GM21717 (cell line): ENCODE results near the gene NEMP1.
A peak's percentile ranks its signal among the peaks of the same experiment; 100 is the strongest.
"Not testable (repeated sequence)": the region's sequence is repeated elsewhere in the genome, so short reads cannot be mapped to it uniquely, and the experiment has no call there.

Experiments
- ATAC-seq: cut with Tn5 transposase; IDR thresholded peaks from one replicate; pipeline ENCODE4 v1.9.1; 2021; ENCODE audit warnings: mild to moderate bottlenecking, moderate library complexity; ENCODE audit not compliant: unreplicated experiment

NEMP1 gene

DNA sequence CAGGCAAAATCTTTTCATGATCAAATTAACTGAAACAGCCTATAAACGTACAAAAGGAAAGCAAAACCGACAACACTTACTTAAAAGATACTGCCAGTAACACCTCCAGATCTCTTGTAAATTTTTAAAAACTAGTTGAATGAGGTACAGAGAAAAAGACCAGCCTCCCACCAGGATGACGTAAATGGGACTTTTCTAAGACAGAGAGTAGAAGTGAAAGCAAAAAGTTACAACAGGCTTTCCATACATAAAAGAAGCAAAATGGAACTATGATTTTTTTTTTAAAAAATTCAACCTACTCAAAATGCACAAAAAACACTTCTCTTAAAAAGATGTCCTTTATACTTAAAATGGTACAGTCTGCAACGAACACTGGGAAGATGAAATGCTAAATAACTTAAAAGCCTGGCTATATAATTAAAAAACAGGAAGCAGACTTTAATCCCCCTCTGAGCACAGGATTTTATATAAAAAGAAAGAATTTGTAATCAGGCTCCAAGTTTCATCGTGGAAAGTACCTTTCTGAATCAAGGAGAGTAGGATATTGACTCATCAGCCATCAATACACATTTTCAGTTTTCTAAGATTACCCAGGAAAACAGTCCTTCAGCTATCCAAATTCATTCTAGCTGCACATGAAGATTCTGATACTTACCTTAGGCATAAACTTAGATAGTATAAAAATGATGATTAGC is 14.5 kb downstream of the NEMP1 start:
- peak; percentile 71 for ATAC-seq

DNA sequence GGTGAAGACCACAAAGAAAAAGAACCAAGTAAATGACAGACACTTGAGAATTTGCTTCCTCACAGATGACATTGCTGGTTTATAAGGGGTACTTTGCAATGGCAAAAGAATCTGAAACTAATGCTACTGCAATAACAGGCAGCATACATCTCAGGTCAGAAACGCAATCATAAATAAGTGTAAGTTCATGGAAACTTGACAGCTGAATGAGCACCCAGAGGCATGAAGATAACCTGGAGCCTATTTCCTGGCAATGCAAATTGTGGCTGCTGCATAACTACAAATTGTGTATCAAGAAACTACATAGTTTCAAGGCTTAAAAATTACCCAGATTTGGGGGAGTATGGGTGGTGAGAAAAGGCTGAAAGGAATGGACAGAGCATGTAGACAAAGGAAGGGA is 20.1 kb downstream of the NEMP1 start:
- ATAC-seq, result no peak

DNA sequence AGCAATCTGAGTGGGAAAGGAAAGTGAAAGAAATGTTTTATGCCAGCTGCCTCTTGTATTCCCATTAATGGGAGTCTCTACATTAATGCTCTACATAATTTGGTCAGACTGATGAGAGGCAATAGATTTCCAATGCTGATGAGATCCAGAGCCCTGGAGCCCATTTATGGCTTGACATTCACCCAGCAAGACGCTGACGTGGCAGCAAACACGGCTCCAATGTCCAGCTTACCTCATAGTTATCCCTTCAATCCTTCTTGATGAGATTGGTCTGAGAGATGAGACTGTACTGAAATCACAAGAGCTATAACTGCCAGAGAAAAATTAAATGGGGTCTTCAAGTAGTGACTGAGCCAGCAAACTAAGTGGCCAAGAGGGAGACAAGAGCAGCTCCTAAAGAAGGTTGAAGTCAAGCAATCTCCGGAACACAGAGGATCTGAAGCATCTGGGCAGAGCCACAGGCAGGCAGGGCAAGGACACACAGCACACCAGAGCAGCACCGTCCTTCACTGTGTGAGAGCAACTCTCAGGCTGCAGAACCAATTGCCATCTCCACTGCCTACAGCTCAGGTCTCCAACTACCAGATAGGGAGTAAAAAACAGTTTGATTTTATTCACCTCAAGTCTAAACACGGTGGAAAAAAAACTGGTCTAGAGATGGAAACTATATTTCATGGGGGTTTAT is 21.4 kb downstream of the NEMP1 start:
- no peak for ATAC-seq

DNA sequence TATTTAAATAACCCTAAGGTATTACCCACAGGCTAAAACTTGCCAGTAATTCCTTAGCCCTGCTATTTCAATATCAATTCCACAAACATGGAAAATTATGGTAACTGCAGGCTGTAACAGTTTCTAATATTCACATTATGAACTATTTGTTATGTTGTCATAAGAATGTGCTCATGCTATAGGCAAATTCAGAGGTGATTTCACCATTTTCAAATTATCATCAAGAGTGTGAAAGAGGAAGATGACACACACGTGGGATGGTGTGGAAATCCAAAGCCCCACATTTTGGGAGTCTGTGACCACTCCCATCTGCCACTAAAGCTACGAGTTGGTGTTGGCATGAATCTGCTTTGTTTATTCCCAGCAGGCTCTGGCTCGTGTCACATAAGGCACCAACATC is 22.8 kb downstream of the NEMP1 start:
- ATAC-seq, result no peak

DNA sequence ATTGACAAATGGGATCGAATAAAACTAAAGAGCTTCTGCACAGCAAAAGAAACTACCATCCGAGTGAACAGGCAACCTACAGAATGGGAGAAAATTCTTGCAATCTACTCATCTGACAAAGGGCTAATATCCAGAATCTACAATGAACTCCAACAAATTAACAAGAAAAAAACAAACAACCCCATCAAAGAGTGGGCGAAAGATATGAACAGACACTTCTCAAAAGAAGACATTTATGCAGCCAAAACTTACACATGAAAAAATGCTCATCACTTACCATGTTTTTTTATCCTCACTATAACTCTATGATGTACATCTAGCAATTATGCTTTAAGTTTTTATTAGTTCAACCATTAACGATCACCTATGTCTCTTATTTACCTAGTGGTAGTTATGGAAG is 24.7 kb downstream of the NEMP1 start:
- ATAC-seq, result not testable (repeated sequence)

DNA sequence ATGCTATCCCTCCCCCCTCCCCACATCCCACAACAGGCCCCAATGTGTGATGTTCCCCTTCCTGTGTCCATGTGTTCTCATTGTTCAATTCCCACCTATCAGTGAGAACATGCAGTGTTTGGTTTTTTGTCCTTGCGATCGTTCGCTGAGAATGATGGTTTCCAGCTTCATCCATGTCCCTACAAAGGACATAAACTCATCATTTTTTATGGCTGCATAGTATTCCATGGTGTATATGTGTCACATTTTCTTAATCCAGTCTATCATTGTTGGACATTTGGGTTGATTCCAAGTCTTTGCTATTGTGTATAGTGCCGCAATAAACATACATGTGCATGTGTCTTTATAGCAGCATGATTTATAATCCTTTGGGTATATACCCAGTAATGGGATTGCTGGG is 25.4 kb downstream of the NEMP1 start:
- not testable (repeated sequence) for ATAC-seq

DNA sequence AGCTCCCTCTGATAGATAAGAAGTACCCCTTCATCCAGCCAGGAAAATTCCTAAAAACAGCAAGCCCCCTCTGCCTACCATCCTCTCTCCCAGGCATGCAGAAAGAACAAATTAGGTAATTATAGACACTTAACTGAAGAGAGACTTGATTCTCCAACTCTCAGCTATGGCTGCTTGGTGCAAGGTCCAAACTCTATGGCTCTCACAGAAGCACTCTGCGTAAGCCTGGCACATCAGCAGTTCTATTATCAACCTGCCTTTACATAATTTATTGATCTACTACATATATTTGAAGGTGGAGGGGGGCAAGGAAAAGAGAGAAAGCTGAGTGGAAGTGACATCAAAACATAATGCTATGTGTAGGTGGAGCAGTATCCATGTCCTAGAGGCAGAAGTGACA is 27.6 kb downstream of the NEMP1 start:
- no peak for ATAC-seq

DNA sequence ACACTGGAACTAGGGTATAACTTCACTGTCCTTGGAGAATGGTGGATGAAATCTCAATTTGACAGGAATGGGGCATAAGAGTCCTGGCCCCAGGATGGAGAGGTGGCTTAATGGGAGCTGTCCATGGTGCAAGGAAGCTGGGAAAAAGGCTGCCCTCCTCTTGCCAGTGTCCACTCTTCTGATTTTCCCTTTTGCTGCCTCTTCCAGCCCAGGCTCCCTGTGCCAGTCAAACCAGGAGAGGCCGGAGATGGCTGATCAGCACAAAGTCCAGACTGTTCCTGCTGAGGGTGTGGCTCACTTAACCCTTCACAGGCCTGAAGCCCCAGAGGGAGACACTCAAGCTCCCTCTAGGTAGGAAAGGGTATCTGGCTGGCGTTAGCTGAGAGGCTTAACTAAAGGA is 28.7 kb downstream of the NEMP1 start, which contains the start of gene MYO1A:
TSS of gene MYO1A (minus strand) at position 240 of the 400 bp plus-strand sequence. CDS start 1,806 bp downstream, outside the sequence.
- ATAC-seq, result no peak

DNA sequence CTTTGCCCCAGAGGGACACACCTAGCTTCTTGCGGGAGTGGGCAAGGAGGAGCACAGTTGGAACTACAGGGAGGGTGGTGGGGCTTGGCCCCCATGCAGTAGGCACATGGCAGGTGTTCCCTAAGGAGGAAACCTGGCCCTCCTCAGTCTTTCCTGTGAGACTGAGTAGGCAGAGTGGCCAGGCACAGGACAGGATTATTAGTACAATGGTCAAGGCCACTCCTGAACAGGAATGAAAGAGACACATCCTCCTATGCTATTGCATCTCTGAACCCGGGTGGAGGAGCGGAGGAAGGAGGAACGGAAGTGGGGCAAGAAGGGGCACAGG is 29.5 kb downstream of the NEMP1 start:
- ATAC-seq, result no peak

DNA sequence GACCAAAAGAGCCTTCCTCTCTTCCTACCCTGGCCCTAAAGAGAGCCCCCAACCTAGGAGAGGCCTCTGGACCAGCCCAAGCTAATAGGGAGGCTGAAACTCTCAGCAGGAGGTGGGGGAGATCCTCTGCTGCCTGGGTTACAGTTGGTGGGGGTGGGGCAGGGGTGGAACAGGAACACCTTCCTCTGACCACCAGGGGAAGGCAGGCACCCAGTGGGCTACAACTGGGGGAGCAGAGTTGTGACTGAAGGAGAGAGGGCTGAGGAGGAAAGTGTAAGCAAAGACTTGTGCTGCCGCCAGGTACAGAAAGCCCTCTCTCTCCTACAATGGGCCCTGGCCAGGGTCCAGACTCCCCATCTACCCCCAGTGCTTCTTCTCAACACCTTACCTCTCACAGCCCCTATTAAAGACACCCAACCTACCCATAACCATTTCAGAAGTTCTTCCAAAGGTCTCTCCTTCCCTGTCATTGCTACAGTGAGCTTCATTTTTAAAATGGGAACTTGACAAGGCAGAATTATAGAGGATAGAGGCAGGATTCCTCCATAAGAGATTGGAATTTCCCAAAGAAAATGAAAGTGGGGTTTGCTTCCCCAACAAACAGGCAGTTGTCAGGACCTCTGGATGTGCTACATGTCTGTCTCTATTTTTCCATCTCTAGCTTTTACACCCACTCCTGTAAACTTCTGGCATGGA is 30.0 kb downstream of the NEMP1 start:
- ATAC-seq, result no peak

DNA sequence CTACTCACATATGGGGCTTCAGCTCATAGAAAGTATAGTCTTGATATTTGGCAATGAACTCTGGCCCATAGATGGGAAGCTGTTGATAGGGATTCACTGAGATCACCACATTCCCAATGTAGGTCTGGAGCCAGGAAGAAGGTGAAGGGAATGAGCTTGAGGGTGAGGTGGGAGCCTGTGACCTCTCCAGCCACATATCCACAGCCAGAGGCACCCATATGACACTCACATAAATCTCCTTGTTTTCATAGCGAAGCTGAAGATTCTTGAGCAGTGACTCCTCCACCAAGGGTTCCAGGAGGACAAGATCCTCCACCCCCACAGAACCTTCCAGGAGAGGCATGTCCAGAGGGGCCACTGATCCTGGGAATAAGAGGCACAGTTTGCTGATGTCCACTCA is 30.6 kb downstream of the NEMP1 start:
- ATAC-seq, result no peak

DNA sequence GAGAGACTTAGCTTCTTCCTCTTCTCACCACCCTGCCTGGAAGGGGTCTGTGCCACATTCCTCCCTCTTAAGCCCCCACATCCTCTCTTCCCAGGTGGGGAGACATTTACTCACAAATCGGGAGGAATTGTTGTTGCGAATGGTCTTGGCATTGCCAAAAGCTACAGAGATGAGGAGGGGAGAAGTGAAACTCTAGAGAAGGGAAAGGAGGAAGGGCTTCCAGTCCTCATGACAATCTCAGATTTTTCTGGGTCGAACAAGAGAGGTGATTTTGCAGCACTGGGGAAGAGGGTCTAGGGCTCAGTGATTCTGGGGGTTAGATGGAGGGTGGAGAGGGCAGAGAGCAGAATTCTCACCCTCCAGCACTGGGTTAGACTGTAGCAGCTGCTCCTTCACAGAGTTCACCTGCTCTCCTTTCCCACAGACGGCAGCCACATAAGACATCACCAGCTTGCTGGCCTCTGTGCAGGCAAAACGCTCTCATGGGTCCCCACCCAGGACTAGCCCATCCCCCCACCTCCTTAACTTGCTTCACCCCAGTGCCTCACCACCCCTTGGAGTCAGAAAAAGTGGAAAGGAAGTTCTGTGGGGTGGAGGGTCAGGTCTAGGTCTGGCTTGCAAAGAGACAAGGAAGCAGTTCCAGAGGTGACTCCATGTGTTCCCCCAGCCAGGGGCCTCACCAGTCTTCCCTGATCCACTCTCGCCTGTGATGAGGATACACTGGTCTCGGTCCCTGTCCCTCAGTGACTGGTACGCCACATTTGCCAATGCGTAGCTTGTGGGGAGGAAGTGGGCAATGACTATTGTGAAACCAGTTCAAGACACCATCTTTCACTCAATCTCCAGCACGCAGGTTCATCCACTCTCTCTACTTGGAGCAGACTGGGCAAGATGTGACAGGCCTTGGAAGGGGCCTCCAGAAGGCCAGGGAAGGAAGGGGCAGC is 31.4 kb downstream of the NEMP1 start:
- no peak for ATAC-seq

DNA sequence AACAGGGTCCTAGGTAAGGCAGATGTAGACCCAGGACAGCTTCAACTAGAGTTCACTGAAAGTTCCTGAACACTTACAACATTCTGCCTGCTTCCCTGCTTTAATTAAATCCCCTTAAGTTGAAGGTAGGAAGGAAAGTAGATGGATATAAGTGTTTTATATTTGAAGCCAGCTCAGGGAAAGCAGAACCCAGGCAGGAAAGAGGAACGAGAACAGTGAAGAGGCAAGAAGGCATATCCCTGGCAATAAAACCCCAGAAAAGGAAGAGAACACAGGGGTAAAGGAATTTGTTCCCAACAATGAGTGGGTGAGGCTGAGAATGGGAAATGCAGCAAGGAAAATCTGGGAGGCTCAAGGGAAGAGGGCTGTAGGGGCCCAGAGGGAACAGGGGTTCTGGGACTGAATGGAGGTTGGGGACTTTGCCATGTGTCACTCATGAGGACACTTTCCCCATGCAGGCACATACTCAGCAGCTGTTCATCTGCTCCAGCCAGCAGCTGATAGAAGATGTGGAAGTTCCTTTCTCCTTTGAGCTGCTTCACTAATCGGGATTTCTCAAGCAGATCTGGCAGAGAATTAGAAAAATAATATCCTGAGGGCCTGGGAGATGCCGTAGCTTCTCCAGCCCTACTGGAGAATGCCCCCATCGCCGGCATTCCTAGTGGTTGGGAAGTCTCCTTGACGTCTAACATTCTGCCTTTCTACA is 32.4 kb downstream of the NEMP1 start:
- no peak for ATAC-seq

DNA sequence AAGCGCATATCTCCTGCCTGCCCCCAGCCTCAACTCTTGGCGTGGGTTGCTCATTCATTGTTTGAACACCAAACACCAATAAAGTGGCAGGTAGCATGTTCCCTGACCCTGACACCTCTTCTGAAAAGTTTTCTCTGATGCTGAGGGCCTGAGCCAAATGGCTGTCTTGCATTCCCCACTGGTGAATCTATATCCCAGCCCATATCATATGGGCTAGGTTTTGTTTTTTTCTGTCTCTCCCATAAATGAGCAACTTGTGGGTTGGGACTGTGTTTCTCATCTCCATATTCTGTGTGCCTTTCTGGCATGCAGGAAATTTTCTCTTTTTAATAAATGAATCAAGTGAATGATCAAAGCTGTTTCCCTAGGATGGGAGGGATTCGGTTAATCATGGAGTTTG is 33.7 kb downstream of the NEMP1 start:
- no peak for ATAC-seq

DNA sequence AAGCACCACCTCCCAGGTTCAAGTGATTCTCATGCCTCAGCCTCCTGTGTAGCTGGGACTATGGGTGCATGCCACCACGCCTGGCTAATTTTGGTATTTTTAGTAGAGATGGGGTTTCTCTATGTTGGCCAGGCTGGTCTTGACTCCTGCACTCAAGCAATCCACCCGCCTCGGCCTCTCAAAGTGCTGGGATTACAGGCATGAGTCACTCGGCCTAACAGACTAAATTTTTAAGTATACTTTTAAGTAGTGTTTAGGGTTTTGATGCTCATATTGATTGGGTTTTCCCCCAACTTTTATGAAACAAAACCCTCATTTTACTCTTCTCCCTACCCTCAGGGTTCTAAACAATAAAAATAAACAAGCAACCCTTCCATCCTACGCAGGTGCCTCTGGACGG is 34.1 kb downstream of the NEMP1 start:
- no peak for ATAC-seq

DNA sequence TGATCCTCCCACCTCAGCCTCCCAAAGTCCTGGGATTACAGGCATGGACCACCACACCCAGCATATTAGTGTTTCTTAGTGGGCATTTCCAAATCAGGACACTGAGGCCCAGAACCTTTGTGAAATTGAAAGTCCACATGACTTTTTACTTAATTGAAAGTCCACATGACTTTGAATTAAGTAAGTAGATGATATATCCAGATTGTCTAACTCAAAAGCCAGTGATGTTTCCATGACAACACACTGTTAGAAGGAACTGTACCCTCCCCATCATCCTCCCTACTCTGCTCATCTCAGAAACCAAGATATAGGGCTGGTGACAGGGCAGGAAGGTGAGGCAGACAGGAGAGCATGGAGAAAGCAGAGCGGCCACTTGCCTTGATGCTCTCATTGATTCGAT is 35.9 kb downstream of the NEMP1 start:
- no peak for ATAC-seq

DNA sequence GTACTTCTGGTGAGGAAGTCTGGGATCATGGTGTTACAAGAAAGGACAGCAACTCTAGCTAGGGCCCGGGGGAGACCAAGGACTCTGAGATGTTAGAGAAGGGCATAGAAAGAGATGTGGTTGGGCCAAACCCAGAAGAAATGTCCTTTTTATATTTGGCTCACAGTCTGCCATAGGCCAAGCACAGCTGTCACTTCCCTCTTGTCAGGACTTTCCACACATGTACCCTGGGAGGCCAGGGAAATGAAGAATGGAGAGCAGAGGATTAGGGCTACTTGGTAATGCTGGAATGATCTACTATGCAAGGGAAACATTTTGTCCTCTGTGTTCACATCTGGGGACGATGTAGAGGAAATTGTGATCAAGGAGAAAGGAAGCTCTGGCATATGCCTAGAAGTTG is 37.8 kb downstream of the NEMP1 start:
- ATAC-seq, result no peak

DNA sequence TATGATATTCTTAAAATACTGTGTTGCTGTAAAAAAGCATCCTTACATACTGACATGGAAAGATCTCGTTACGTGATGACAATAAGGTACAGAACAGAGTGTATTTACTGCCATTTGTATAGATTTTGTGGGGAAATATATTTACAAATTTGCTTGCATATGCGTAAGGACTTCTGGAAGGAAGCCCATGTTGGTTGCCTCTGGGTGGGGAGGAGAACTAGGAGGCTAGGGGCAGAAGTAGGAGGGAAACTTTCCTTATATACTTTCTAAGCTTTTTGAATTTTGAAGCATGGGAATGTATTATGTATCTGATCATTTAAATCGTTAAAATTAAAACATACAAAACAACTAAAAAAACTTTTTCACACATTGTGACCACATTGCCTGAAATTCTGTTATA is 38.4 kb downstream of the NEMP1 start:
- no peak for ATAC-seq

DNA sequence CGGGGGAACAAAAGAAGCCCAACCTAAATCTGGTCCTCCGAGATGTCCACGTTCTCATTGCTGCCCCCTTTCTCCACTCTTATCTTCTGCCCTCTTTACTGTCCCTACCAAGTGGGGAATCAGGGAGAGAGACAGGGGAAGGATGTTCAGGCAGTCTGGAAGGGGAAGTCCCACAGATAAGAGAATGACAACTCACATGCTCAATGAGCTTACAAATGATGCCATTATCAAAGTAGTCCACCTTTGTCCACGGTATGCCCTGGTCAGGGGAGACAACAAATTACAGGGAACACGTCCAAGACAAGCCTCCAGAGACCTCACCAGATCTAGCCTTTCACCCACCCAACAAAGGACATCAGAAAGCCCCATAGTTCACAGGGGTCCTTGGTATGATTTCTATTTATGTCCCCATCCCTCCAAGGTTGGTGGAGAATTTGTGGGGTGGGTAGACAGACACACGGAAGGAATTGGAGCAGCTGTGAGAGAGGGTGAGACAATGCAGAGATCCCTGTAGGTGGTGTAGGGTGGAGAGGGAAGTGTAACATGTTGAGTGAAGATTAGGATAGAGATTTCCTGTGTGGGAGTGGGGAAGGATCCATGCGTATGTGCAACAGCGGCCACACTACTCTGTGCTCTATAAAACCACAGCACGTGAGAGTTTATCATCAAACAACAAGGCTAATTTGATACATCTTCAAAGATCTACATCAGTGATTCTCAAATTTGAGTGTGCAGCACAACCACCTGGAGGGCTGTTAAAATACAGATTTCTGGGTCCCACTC is 39.4 kb downstream of the NEMP1 start:
- ATAC-seq, result no peak

DNA sequence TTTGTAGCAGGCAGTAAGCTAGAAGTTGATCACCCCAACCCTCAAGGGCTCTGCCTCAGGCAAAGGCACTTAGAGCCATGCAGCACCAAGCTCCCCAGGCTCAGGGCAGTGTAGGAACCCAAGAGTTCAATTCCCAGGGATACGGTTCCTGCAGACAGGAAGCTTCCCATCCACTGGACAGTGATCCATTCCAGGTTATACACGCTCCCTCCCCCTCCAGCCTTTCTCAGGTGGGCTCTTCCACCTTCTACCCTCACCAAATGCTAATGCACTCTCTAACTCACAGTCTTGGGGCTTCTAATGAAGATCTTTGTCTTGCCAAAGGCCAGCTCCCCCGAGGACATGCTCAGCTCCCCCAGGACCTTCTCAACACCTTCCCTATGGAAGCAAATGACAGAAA is 41.3 kb downstream of the NEMP1 start:
- ATAC-seq, result no peak
